Upper lobe of right lung (tissue), 1 donor: ENCODE measurements around the gene MGST2. TPM values are rescaled to one million over a fixed set of nuclear protein-coding genes. Genes with fewer than 3 reads are reported as not detected.

Experiments used
- ATAC-seq: fragments of 200-7000 bp; cut with Tn5 transposase; one replicate; pipeline ENCODE4 v1.9.1; 2020; ENCODE audit warnings: mild to moderate bottlenecking, moderate library complexity
- DNase-seq: peaks from one replicate; pipeline ENCODE4 v3.0.0-alpha.2; 2020
- H3K27ac ChIP-seq: fragments of 200-600 bp; one replicate; pipeline ENCODE4 v1.8.0; 2022
- H3K27me3 ChIP-seq: fragments of 200-600 bp; one replicate; pipeline ENCODE4 v1.8.0; 2022; ENCODE audit warnings: mild to moderate bottlenecking
- H3K36me3 ChIP-seq: fragments of 200-600 bp; one replicate; pipeline ENCODE4 v1.8.0; 2022
- H3K4me1 ChIP-seq: fragments of 200-600 bp; one replicate; pipeline ENCODE4 v1.8.0; 2022
- H3K4me3 ChIP-seq: fragments of 200-600 bp; one replicate; pipeline ENCODE4 v1.8.0; 2022; ENCODE audit warnings: mild to moderate bottlenecking
- H3K9me3 ChIP-seq: fragments of 200-600 bp; one replicate; pipeline ENCODE4 v1.8.0; 2022
- intact Hi-C: fragments of 100-400 bp; cut with DNase I; formaldehyde crosslinking; loops from one replicate; pipeline ENCODE4 v1.11.0; 2022
- total RNA-seq: library from RNA; stranded (reverse); fragmentation: NEBNext Ultra II Directional; extraction: Animal tissue kit (Norgen Biotek cat#: 25700); gene quantifications from one replicate; pipeline ENCODE4 v1.2.1, GENCODE V29; 2021
- TF ChIP-seq, protein P1 (sequence below): fragments of 200-600 bp; IDR thresholded peaks from one replicate; pipeline ENCODE4 v1.8.0; 2022; ENCODE audit warnings: antibody characterized with exemption
- donor health status: DM: no; HTN: yes; CAD: no; lungs with severe emphysema.

The MGST2 gene
- total RNA-seq, 1 donor from 2014 or later: 64.6 TPM

- H3K36me3 ChIP-seq: peaks cover 22% of the 10 kb centered on the region
- intact Hi-C loops: no loop called here
- H3K4me1 ChIP-seq: peaks cover 20% of the 10 kb centered on the region
- H3K9me3 ChIP-seq: no peaks in the 10 kb centered on the region
- no peak for DNase-seq
- peak; percentile 45 for ATAC-seq
- H3K4me3 ChIP-seq: no peak overlapping the region
- no peaks in the 10 kb centered on the region for H3K27me3 ChIP-seq
- TF ChIP-seq, protein P1, sequence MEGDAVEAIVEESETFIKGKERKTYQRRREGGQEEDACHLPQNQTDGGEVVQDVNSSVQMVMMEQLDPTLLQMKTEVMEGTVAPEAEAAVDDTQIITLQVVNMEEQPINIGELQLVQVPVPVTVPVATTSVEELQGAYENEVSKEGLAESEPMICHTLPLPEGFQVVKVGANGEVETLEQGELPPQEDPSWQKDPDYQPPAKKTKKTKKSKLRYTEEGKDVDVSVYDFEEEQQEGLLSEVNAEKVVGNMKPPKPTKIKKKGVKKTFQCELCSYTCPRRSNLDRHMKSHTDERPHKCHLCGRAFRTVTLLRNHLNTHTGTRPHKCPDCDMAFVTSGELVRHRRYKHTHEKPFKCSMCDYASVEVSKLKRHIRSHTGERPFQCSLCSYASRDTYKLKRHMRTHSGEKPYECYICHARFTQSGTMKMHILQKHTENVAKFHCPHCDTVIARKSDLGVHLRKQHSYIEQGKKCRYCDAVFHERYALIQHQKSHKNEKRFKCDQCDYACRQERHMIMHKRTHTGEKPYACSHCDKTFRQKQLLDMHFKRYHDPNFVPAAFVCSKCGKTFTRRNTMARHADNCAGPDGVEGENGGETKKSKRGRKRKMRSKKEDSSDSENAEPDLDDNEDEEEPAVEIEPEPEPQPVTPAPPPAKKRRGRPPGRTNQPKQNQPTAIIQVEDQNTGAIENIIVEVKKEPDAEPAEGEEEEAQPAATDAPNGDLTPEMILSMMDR: no peak
- no peak overlapping the region for H3K27ac ChIP-seq
Measured at GRCh38 chr4:139682741-139683151, 17.1 kb downstream of the MGST2 start.

- no peak overlapping the region for H3K27ac ChIP-seq
- no peak overlapping the region for H3K4me3 ChIP-seq
- intact Hi-C loops: no loop called here
- H3K4me1 ChIP-seq: peaks cover 20% of the 10 kb centered on the region
- H3K36me3 ChIP-seq: peaks cover 8% of the 10 kb centered on the region
- TF ChIP-seq, protein P1: no peak
- no peaks in the 10 kb centered on the region for H3K27me3 ChIP-seq
- H3K9me3 ChIP-seq: no peaks in the 10 kb centered on the region
- ATAC-seq (no peak), DNase-seq (no peak)
Measured at GRCh38 chr4:139684351-139684750, 18.7 kb downstream of the MGST2 start.

- Histone ChIP-seq H3K9me3 (no peaks in the 10 kb centered on the region), H3K4me3 (no peak overlapping the region), H3K27me3 (no peaks in the 10 kb centered on the region), H3K4me1 (peaks cover 20% of the 10 kb centered on the region), H3K36me3 (peaks cover 4% of the 10 kb centered on the region), H3K27ac (no peak overlapping the region)
- DNase-seq (no peak), ATAC-seq (no peak)
- intact Hi-C loops: no loop called here
- TF ChIP-seq, protein P1: no peak
Measured at GRCh38 chr4:139685180-139685579, 19.6 kb downstream of the MGST2 start.

DNA sequence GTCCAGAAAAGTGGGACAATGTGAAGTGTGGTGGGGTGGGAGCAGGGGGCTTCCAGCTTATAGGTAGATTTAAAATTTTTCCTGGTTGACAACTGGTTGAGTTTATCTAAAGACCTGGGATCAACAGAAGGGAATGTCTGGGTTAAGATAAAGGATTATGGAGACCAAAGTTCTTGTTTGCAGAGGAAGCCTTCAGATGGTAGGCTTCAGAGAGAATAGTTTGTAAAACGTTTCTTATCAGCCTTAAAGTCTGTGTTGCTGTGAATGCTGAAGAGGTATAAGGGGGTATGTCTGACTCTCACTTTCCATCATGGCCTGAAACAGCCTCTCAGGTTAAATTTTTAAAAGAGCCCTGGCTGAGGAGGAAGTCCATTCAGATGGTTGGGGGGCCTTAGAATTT is 20.5 kb downstream of the MGST2 start:
- Histone ChIP-seq H3K4me3 (no peak overlapping the region), H3K27ac (no peak overlapping the region), H3K9me3 (no peaks in the 10 kb centered on the region), H3K27me3 (no peaks in the 10 kb centered on the region), H3K36me3 (no peaks in the 10 kb centered on the region), H3K4me1 (peaks cover 20% of the 10 kb centered on the region)
- no peak for ATAC-seq
- intact Hi-C loops: no loop called here
- TF ChIP-seq, protein P1: no peak
- DNase-seq: no peak

DNA sequence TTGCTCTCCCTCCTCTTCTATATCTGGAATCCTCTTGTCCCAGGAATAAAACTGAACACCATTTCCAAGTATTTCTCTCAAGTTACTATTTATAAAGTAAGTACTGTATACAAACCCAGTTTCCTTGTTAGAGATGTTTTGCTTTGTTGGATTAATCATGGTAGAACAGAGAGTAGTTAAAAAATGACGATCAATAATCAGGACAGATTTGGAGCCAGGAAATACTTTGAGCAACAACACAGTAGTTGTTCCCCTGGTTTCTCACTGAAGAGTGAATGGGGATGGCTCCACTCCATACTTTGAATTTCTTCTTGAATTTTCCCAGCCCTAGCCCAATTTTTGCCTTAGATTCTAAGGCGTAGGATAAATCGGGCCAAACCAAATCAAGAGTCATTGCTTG is 21.4 kb downstream of the MGST2 start:
- Histone ChIP-seq H3K36me3 (no peaks in the 10 kb centered on the region), H3K4me3 (no peak overlapping the region), H3K9me3 (no peaks in the 10 kb centered on the region), H3K27ac (no peak overlapping the region), H3K4me1 (peaks cover 20% of the 10 kb centered on the region), H3K27me3 (no peaks in the 10 kb centered on the region)
- intact Hi-C loops: no loop called here
- TF ChIP-seq, protein P1: no peak
- DNase-seq (no peak), ATAC-seq (no peak)

GRCh38 chr4:139689093-139689722 is 23.6 kb downstream of the MGST2 start:
- DNase-seq (no peak), ATAC-seq (no peak)
- H3K4me1 ChIP-seq: peaks cover 11% of the 10 kb centered on the region
- H3K9me3 ChIP-seq: no peaks in the 10 kb centered on the region
- H3K27me3 ChIP-seq: no peaks in the 10 kb centered on the region
- H3K27ac ChIP-seq: no peak overlapping the region
- no peak overlapping the region for H3K4me3 ChIP-seq
- TF ChIP-seq, protein P1: no peak
- intact Hi-C loops: no loop called here
- H3K36me3 ChIP-seq: no peaks in the 10 kb centered on the region
